DOHH2 (cell line): ENCODE measurements around the gene FOXA3.

Source experiments
- H3F3A ChIP-seq: fragments of 200-600 bp; sonication (generic), shearing (Covaris generic); 2 replicates; pipeline ENCODE4 v1.6.0; 2016; ENCODE audit warnings: antibody characterized with exemption, mild to moderate bottlenecking; ENCODE audit not compliant: control insufficient read depth, insufficient read depth
- H3K27ac ChIP-seq: fragments of 200-600 bp; sonication (generic); 2 replicates; pipeline ENCODE4 v1.5.1; 2014; ENCODE audit warnings: low read depth, mild to moderate bottlenecking, low read length, moderate library complexity
- H3K27me3 ChIP-seq: fragments of 200-600 bp; sonication (generic); 2 replicates; pipeline ENCODE4 v1.6.1; 2014; ENCODE audit warnings: mild to moderate bottlenecking, low read length, mixed read lengths; ENCODE audit not compliant: control insufficient read depth
- H3K36me3 ChIP-seq: fragments of 200-600 bp; sonication (generic); 2 replicates; pipeline ENCODE4 v1.6.1; 2014; ENCODE audit warnings: mild to moderate bottlenecking, low read length, moderate library complexity, mixed read lengths; ENCODE audit not compliant: control insufficient read depth
- H3K4me1 ChIP-seq: fragments of 200-600 bp; sonication (generic); 2 replicates; pipeline ENCODE4 v1.6.1; 2014; ENCODE audit warnings: mild to moderate bottlenecking, low read length, mixed read lengths; ENCODE audit not compliant: control insufficient read depth
- H3K4me2 ChIP-seq: fragments of 200-600 bp; sonication (generic); 2 replicates; pipeline ENCODE4 v1.6.0; 2014; ENCODE audit warnings: mild to moderate bottlenecking, low read length, moderate library complexity
- H3K4me3 ChIP-seq: fragments of 200-600 bp; sonication (generic); 2 replicates; pipeline ENCODE4 v1.5.1; 2014; ENCODE audit warnings: mild to moderate bottlenecking, low read length, mixed read lengths
- H3K79me2 ChIP-seq: fragments of 200-600 bp; sonication (generic); 2 replicates; pipeline ENCODE4 v1.6.1; 2014; ENCODE audit warnings: mild to moderate bottlenecking, low read length, mixed read lengths; ENCODE audit not compliant: control insufficient read depth
- H3K9me2 ChIP-seq: fragments of 200-600 bp; sonication (generic); replicated peaks from 2 replicates; pipeline ENCODE4 v1.6.1; 2014; ENCODE audit warnings: mild to moderate bottlenecking, low read length, mixed read lengths; ENCODE audit not compliant: control insufficient read depth
- H3K9me3 ChIP-seq: fragments of 200-600 bp; sonication (generic); 2 replicates; pipeline ENCODE4 v1.6.1; 2014; ENCODE audit warnings: antibody characterized with exemption, low read length, mixed read lengths; ENCODE audit not compliant: control insufficient read depth, insufficient read depth
- H4K20me1 ChIP-seq: fragments of 200-600 bp; sonication (generic); 2 replicates; pipeline ENCODE4 v1.6.0; 2014; ENCODE audit warnings: low read depth, mild to moderate bottlenecking, antibody characterized with exemption, low read length, moderate library complexity; ENCODE audit not compliant: control insufficient read depth, insufficient read depth
- CTCF ChIP-seq: fragments of 200-600 bp; sonication (generic); IDR thresholded peaks from one replicate; pipeline ENCODE4 v1.5.1; 2014; ENCODE audit warnings: antibody characterized with exemption, mild to moderate bottlenecking, low read depth, low read length; ENCODE audit not compliant: poor library complexity, severe bottlenecking
- EZH2phosphoT487 ChIP-seq: fragments of 200-600 bp; sonication (generic); IDR thresholded peaks from 2 replicates; pipeline ENCODE4 v1.6.1; 2017; ENCODE audit warnings: borderline replicate concordance, mild to moderate bottlenecking, antibody characterized with exemption, low read length, moderate library complexity, mixed read lengths

FOXA3 gene

GRCh38 chr19:45911291-45911690 lies 47.2 kb downstream of the FOXA3 start:
- H3K27me3 ChIP-seq, result 0 out of 2 replicates have a peak, but pooled peaks cover under 1% of the 10 kb centered on the region
- no peaks in the 10 kb centered on the region for H3F3A ChIP-seq
- no peak overlapping the region for H3K27ac ChIP-seq
- no peak overlapping the region for H3K4me3 ChIP-seq
- TF ChIP-seq EZH2phosphoT487, result no peak
- no peak for TF ChIP-seq CTCF
- H3K36me3 ChIP-seq, result no peaks in the 10 kb centered on the region
- H3K9me3 ChIP-seq, result no peaks in the 10 kb centered on the region
- H3K4me1 ChIP-seq, result peaks cover 18% of the 10 kb centered on the region
- H3K4me2 ChIP-seq, result no peak overlapping the region
- H3K9me2 ChIP-seq, result no peaks in the 10 kb centered on the region
- no peaks in the 10 kb centered on the region for H4K20me1 ChIP-seq
- H3K79me2 ChIP-seq, result no peaks in the 10 kb centered on the region

- peaks cover 15% of the 10 kb centered on the region for H3K27me3 ChIP-seq
- peaks cover 18% of the 10 kb centered on the region for H3K4me1 ChIP-seq
- peak within 1 kb of the TSS; percentile 65; the same call in 1 of the 2 replicates for H3K4me2 ChIP-seq
- peak; percentile 50 for TF ChIP-seq CTCF
- no peak for TF ChIP-seq EZH2phosphoT487
- H4K20me1 ChIP-seq, result no peaks in the 10 kb centered on the region
- H3K9me2 ChIP-seq, result no peaks in the 10 kb centered on the region
- no peaks in the 10 kb centered on the region for H3K36me3 ChIP-seq
- no peak within 1 kb of the TSS for H3K4me3 ChIP-seq
- H3K79me2 ChIP-seq, result no peaks in the 10 kb centered on the region
- no peaks in the 10 kb centered on the region for H3K9me3 ChIP-seq
- H3K27ac ChIP-seq, result no peak within 1 kb of the TSS
- no peaks in the 10 kb centered on the region for H3F3A ChIP-seq
Measured at GRCh38 chr19:45913874-45914830, 50.0 kb downstream of the FOXA3 start, which contains the start of gene NANOS2. Gene NANOS2, minus strand, starts transcription at chr19:45914778. Its CDS starts 85 bp downstream, at chr19:45914693.

GRCh38 chr19:45917421-45918091 lies 53.4 kb downstream of the FOXA3 start:
- H3F3A ChIP-seq, result no peaks in the 10 kb centered on the region
- no peaks in the 10 kb centered on the region for H4K20me1 ChIP-seq
- peaks cover 28% of the 10 kb centered on the region for H3K27me3 ChIP-seq
- no peaks in the 10 kb centered on the region for H3K9me2 ChIP-seq
- H3K36me3 ChIP-seq, result no peaks in the 10 kb centered on the region
- no peak overlapping the region for H3K27ac ChIP-seq
- peaks cover 15% of the 10 kb centered on the region for H3K4me1 ChIP-seq
- TF ChIP-seq EZH2phosphoT487 (no peak), CTCF (no peak)
- no peak overlapping the region for H3K4me2 ChIP-seq
- no peaks in the 10 kb centered on the region for H3K79me2 ChIP-seq
- H3K9me3 ChIP-seq, result no peaks in the 10 kb centered on the region
- H3K4me3 ChIP-seq, result no peak overlapping the region
